HEK293 (cell line): ENCODE data around the gene BUD23.

Experiments used
- CTCF ChIA-PET: fragments of 350-600 bp; formaldehyde crosslinking; extraction: SDS; loops from one replicate; lab custom pipeline; 2021; ENCODE audit warnings: antibody characterized with exemption; lab: Yijun Ruan, JAX
- POLR2A ChIA-PET: fragments of 300-600 bp; formaldehyde crosslinking; extraction: SDS; loops from one replicate; lab custom pipeline; 2020; ENCODE audit warnings: antibody characterized with exemption, inconsistent platforms; lab: Yijun Ruan, JAX
- H3K27ac ChIP-seq: fragments of 200-500 bp; sonication (Bioruptor generic); 2 replicates; pipeline ENCODE4 v1.5.1; 2014; ENCODE audit warnings: low read depth, low read length, control low read depth, inconsistent platforms; ENCODE audit errors: extremely low read depth
- H3K36me3 ChIP-seq, 2 experiments: fragments of 200-500 bp in 1 of 2; sonication (Bioruptor generic) in 1 of 2; 1 replicate in 1 of 2; 2 replicates in 1 of 2; pipeline ENCODE4 v1.5.1; 2014 to 2017; ENCODE audit warnings: inconsistent platforms in 2 of 2, low read length in 2 of 2; ENCODE audit not compliant: control insufficient read depth in 2 of 2, insufficient read depth in 1 of 2
- H3K4me1 ChIP-seq: fragments of 200-500 bp; sonication (Bioruptor generic); 2 replicates; pipeline ENCODE4 v1.5.1; 2014; ENCODE audit warnings: mild to moderate bottlenecking, low read length, inconsistent platforms; ENCODE audit not compliant: control insufficient read depth, insufficient read depth
- H3K4me3 ChIP-seq: 2 replicates; pipeline ENCODE4 v1.5.1; 2011; ENCODE audit warnings: low read depth, mild to moderate bottlenecking, control low read depth, low read length, moderate library complexity
- H3K9me3 ChIP-seq: fragments of 200-500 bp; sonication (Bioruptor generic); 2 replicates; pipeline ENCODE4 v1.5.1; 2014; ENCODE audit warnings: low read depth, low read length, inconsistent platforms; ENCODE audit not compliant: control insufficient read depth, insufficient read depth
- BCL6B ChIP-seq: fragments of 450-650 bp; formaldehyde crosslinking; IDR thresholded peaks from 2 replicates; pipeline ENCODE4 v1.5.1; 2017; ENCODE audit warnings: missing biosample characterization, missing genetic modification characterization
- ELK4 ChIP-seq: IDR thresholded peaks from 2 replicates; pipeline ENCODE4 v1.6.1; 2011; ENCODE audit warnings: mild to moderate bottlenecking, low read depth, low read length, borderline replicate concordance
- GLIS1 ChIP-seq: fragments of 450-650 bp; formaldehyde crosslinking; IDR thresholded peaks from 2 replicates; pipeline ENCODE4 v1.5.1; 2016; ENCODE audit warnings: missing biosample characterization, missing genetic modification characterization
- KLF1 ChIP-seq: fragments of 450-650 bp; formaldehyde crosslinking; IDR thresholded peaks from 2 replicates; pipeline ENCODE4 v1.5.1; 2016; ENCODE audit warnings: missing biosample characterization, missing genetic modification characterization
- PBX3 ChIP-seq: sonication (generic); formaldehyde crosslinking; IDR thresholded peaks from 2 replicates; pipeline ENCODE4 v1.8.1; 2022; ENCODE audit warnings: mild to moderate bottlenecking, moderate library complexity, missing genetic modification reagents
- PRDM1 ChIP-seq: fragments of 450-650 bp; formaldehyde crosslinking; IDR thresholded peaks from 2 replicates; pipeline ENCODE4; 2016; ENCODE audit warnings: missing biosample characterization, missing genetic modification characterization
- SALL2 ChIP-seq: fragments of 450-650 bp; formaldehyde crosslinking; IDR thresholded peaks from 2 replicates; pipeline ENCODE4 v1.5.0; 2017; ENCODE audit warnings: missing biosample characterization, mild to moderate bottlenecking, missing genetic modification characterization, borderline replicate concordance
- SCRT1 ChIP-seq: fragments of 450-650 bp; formaldehyde crosslinking; IDR thresholded peaks from 2 replicates; pipeline ENCODE4 v1.5.1; 2016; ENCODE audit warnings: missing biosample characterization, missing genetic modification characterization, borderline replicate concordance
- SP2 ChIP-seq: fragments of 450-650 bp; formaldehyde crosslinking; IDR thresholded peaks from 2 replicates; pipeline ENCODE4 v1.5.1; 2016; ENCODE audit warnings: missing biosample characterization, missing genetic modification characterization
- SP7 ChIP-seq: fragments of 450-650 bp; formaldehyde crosslinking; IDR thresholded peaks from 2 replicates; pipeline ENCODE4 v1.5.1; 2016; ENCODE audit warnings: missing biosample characterization, missing genetic modification characterization
- TRIM28 ChIP-seq: IDR thresholded peaks from 2 replicates; pipeline ENCODE4 v1.6.1; 2011; ENCODE audit warnings: low read length, control low read depth, borderline replicate concordance
- ZBTB21 ChIP-seq: fragments of 450-650 bp; formaldehyde crosslinking; IDR thresholded peaks from 2 replicates; pipeline ENCODE4 v1.5.1; 2017; ENCODE audit warnings: missing biosample characterization, missing genetic modification characterization
- ZIC2 ChIP-seq: fragments of 450-650 bp; formaldehyde crosslinking; IDR thresholded peaks from 2 replicates; pipeline ENCODE4 v1.5.1; 2016; ENCODE audit warnings: missing biosample characterization, missing genetic modification characterization
- ZNF157 ChIP-seq: fragments of 450-650 bp; formaldehyde crosslinking; IDR thresholded peaks from 2 replicates; pipeline ENCODE4 v1.5.1; 2016; ENCODE audit warnings: missing biosample characterization, missing genetic modification characterization
- ZNF366 ChIP-seq: fragments of 450-650 bp; formaldehyde crosslinking; conservative IDR thresholded peaks from 2 replicates; pipeline ENCODE4 v1.5.1; 2016; ENCODE audit warnings: missing biosample characterization, missing genetic modification characterization
- ZNF501 ChIP-seq: fragments of 450-650 bp; formaldehyde crosslinking; IDR thresholded peaks from 2 replicates; pipeline ENCODE4 v1.5.1; 2016; ENCODE audit warnings: missing biosample characterization, missing genetic modification characterization
- ZNF513 ChIP-seq: fragments of 450-650 bp; IDR thresholded peaks from 2 replicates; pipeline ENCODE4 v1.5.1; 2018; ENCODE audit warnings: missing biosample characterization, missing genetic modification characterization
- ZNF514 ChIP-seq: fragments of 450-650 bp; formaldehyde crosslinking; IDR thresholded peaks from 2 replicates; pipeline ENCODE4 v1.5.1; 2016; ENCODE audit warnings: missing biosample characterization, missing genetic modification characterization
- ZNF549 ChIP-seq: fragments of 450-650 bp; IDR thresholded peaks from 2 replicates; pipeline ENCODE4 v1.5.1; 2018; ENCODE audit warnings: missing biosample characterization, missing genetic modification characterization, mild to moderate bottlenecking, inconsistent platforms, moderate library complexity
- ZNF560 ChIP-seq: fragments of 450-650 bp; formaldehyde crosslinking; IDR thresholded peaks from 2 replicates; pipeline ENCODE4 v1.5.1; 2017; ENCODE audit warnings: missing biosample characterization, missing genetic modification characterization, borderline replicate concordance
- ZNF600 ChIP-seq: fragments of 450-650 bp; formaldehyde crosslinking; IDR thresholded peaks from 2 replicates; pipeline ENCODE4 v1.5.1; 2016; ENCODE audit warnings: missing biosample characterization, missing genetic modification characterization
- ZNF654 ChIP-seq: fragments of 450-650 bp; formaldehyde crosslinking; IDR thresholded peaks from 2 replicates; pipeline ENCODE4 v1.5.1; 2016; ENCODE audit warnings: low read depth, missing biosample characterization, missing genetic modification characterization
- TF ChIP-seq, protein P1 (sequence below): fragments of 450-650 bp; formaldehyde crosslinking; IDR thresholded peaks from 2 replicates; pipeline ENCODE4 v1.5.1; 2016; ENCODE audit warnings: missing biosample characterization, missing genetic modification characterization
- TF ChIP-seq, protein P2 (sequence below): fragments of 450-650 bp; formaldehyde crosslinking; conservative IDR thresholded peaks from 2 replicates; pipeline ENCODE4 v1.5.1; 2016; ENCODE audit warnings: low read depth, missing biosample characterization, missing genetic modification characterization

Gene BUD23

GRCh38 chr7:73734619-73735527 is 51.5 kb downstream of the BUD23 start (continued):
- TF ChIP-seq SP2 (tag by site-specific recombination), result peak; percentile 76
- TF ChIP-seq ZNF560 (tag by site-specific recombination), result no peak
- TF ChIP-seq, protein P1, sequence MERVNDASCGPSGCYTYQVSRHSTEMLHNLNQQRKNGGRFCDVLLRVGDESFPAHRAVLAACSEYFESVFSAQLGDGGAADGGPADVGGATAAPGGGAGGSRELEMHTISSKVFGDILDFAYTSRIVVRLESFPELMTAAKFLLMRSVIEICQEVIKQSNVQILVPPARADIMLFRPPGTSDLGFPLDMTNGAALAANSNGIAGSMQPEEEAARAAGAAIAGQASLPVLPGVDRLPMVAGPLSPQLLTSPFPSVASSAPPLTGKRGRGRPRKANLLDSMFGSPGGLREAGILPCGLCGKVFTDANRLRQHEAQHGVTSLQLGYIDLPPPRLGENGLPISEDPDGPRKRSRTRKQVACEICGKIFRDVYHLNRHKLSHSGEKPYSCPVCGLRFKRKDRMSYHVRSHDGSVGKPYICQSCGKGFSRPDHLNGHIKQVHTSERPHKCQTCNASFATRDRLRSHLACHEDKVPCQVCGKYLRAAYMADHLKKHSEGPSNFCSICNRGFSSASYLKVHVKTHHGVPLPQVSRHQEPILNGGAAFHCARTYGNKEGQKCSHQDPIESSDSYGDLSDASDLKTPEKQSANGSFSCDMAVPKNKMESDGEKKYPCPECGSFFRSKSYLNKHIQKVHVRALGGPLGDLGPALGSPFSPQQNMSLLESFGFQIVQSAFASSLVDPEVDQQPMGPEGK (tag by site-specific recombination), result peak; percentile 60; the same call in 1 of the 2 replicates
- peak; percentile 70; the same call in 1 of the 2 replicates for TF ChIP-seq TRIM28
- peak; percentile 63 for TF ChIP-seq ZNF366 (tag by site-specific recombination)
- 0 out of 2 replicates have a peak, but pooled peaks have one; percentile 37 for TF ChIP-seq PBX3 (CRISPR knock-in tag)
- TF ChIP-seq ZIC2 (tag by site-specific recombination), result peak; percentile 18; the same call in 1 of the 2 replicates
- TF ChIP-seq ZNF514 (tag by site-specific recombination), result no peak
- TF ChIP-seq ZNF654 (tag by site-specific recombination), result peak; percentile 85
- TF ChIP-seq ZNF513 (tag by site-specific recombination), result peak; percentile 60; the same call in 1 of the 2 replicates
- TF ChIP-seq, protein P2, sequence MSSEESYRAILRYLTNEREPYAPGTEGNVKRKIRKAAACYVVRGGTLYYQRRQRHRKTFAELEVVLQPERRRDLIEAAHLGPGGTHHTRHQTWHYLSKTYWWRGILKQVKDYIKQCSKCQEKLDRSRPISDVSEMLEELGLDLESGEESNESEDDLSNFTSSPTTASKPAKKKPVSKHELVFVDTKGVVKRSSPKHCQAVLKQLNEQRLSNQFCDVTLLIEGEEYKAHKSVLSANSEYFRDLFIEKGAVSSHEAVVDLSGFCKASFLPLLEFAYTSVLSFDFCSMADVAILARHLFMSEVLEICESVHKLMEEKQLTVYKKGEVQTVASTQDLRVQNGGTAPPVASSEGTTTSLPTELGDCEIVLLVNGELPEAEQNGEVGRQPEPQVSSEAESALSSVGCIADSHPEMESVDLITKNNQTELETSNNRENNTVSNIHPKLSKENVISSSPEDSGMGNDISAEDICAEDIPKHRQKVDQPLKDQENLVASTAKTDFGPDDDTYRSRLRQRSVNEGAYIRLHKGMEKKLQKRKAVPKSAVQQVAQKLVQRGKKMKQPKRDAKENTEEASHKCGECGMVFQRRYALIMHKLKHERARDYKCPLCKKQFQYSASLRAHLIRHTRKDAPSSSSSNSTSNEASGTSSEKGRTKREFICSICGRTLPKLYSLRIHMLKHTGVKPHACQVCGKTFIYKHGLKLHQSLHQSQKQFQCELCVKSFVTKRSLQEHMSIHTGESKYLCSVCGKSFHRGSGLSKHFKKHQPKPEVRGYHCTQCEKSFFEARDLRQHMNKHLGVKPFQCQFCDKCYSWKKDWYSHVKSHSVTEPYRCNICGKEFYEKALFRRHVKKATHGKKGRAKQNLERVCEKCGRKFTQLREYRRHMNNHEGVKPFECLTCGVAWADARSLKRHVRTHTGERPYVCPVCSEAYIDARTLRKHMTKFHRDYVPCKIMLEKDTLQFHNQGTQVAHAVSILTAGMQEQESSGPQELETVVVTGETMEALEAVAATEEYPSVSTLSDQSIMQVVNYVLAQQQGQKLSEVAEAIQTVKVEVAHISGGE, result 0 out of 2 replicates have a peak, but pooled peaks have one; percentile 20
- no peak for TF ChIP-seq ZNF549
- peak; percentile 61; the same call in 1 of the 2 replicates for TF ChIP-seq ZNF501 (tag by site-specific recombination)
- TF ChIP-seq SP7, result peak; percentile 69
- no peak for TF ChIP-seq ZBTB21

DNA sequence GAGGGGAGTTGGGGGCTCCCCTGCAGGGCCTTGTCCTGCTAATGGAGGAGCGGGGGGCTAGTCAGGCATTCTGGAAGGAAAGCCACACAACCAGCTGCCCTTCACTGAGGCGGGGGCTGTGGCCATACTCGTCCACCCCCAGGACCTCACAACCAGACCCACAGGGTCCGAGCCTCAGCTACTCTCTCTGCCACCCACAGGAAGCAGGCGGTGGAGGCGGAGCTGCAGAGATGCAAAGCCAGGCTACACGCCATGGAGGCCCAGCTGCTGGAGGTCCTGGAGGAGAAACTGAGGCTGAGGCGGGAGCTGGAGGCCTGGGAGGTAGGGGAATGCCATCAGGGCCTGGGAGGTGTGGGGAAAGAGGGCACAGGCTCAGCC is 52.1 kb downstream of the BUD23 start:
- no peaks in the 10 kb centered on the region for H3K9me3 ChIP-seq
- H3K4me3 ChIP-seq, result no peak overlapping the region
- CTCF ChIA-PET, result interaction anchor here (0.6 to 4.3 kb wide), 14 partner anchors 10 to 665 kb away, joined by 3 to 59 read pairs (median 4); no protein-coding TSS in a partner anchor
- peaks cover 0 to 22% of the 10 kb centered on the region in 2 experiments; a peak in 2 of 3 replicates for H3K36me3 ChIP-seq
- POLR2A ChIA-PET, result interaction anchor here (1.6 kb wide), 1 partner anchor 129 kb away, joined by 7 read pairs; no protein-coding TSS in a partner anchor
- H3K4me1 ChIP-seq, result peaks cover 3% of the 10 kb centered on the region; the same call in 1 of the 2 replicates
- no peak overlapping the region for H3K27ac ChIP-seq
- TF ChIP-seq SALL2, result no peak
- no peak for TF ChIP-seq GLIS1 (tag by site-specific recombination)
- no peak for TF ChIP-seq ZNF157 (tag by site-specific recombination)
- TF ChIP-seq ZNF654 (tag by site-specific recombination), result no peak
- TF ChIP-seq BCL6B, result no peak
- no peak for TF ChIP-seq KLF1 (tag by site-specific recombination)
- TF ChIP-seq SCRT1 (tag by site-specific recombination), result no peak
- TF ChIP-seq PRDM1, result no peak
- no peak for TF ChIP-seq ZNF600 (tag by site-specific recombination)
- no peak for TF ChIP-seq ELK4
